NOMO-1 treated with dmso at 0.1 percent for 144 hours (cell line): ENCODE data around the gene RABGGTA.

ENCODE experiments used
- DNase-seq: peaks from one replicate; lab custom pipeline; 2025; ENCODE audit not compliant: unreplicated experiment; lab: John Stamatoyannopoulos, UW

Gene RABGGTA

DNA sequence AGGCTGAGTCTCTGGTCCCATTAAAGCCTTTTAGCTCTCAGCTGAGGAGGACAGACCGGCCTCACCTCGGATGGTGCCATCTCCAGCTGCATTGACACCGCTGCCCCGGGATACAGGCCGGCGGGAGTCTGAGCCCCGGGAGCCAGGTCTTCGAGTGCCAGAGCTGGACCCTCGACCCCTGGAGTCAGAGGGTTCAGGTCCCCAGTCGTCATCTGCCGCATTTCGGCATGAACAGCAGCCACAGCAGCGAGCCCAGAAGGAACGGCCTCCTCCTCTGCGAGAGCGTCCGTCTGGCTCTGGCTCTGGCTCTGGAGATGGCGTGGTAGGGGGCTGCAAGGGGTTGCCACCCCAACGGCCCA lies 9.4 kb downstream of the RABGGTA start:
- DNase-seq: no peak

DNA sequence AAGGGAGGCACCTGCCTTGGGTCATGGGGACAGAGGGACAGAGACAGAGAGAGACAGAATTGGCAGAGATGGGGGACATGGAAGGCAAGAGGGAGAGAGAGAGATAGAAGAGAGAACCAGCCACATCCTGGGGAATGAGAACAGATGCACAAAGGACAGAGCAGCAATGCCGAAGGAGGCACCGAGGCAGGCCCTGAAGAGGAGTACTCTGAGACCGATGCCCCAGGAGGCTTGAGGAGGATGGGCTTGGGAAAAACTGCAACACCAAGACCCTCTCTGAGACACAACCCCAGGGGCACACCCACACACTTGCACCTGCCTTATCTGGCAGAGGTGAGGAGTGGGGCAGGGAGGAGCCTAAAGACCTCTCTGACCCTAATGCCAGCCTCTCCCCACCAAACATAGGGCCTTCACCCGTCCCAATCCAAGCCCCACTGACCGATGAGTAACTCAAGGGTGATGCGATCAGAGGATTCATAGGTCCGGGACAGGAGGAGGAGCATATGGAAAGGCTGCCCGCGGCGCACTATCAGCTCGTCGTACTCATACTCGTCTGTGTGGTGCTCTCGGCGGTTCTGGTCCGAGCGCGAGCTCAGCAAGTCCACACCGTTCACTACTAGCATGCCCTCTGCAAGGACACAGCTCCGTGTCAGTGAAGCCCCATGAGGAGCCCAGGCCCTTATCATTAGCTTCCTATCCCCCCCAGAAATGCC lies 10.0 kb downstream of the RABGGTA start:
- no peak for DNase-seq

DNA sequence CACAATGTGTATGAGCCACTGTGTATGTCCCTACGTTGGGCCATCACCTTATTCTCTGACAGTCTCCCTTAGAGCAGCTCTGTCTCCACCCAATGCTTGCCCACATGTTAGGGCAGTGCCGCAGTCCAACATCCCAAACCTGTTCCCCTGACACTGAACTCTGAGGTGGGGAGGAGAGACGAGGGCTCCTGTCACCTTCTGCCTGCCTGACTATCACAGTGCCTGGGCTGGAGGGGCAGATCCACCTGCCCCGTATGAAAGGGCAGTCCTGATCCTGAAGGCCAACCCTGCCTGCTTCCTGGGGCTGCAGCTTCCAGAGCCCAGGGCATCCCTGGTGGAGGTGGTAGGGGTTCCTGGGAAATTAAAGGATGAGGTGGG lies 10.6 kb downstream of the RABGGTA start:
- no peak for DNase-seq

GRCh38 chr14:24260026-24260779 lies 11.2 kb downstream of the RABGGTA start:
- DNase-seq: no peak

GRCh38 chr14:24259282-24260025 lies 11.9 kb downstream of the RABGGTA start:
- DNase-seq: no peak

DNA sequence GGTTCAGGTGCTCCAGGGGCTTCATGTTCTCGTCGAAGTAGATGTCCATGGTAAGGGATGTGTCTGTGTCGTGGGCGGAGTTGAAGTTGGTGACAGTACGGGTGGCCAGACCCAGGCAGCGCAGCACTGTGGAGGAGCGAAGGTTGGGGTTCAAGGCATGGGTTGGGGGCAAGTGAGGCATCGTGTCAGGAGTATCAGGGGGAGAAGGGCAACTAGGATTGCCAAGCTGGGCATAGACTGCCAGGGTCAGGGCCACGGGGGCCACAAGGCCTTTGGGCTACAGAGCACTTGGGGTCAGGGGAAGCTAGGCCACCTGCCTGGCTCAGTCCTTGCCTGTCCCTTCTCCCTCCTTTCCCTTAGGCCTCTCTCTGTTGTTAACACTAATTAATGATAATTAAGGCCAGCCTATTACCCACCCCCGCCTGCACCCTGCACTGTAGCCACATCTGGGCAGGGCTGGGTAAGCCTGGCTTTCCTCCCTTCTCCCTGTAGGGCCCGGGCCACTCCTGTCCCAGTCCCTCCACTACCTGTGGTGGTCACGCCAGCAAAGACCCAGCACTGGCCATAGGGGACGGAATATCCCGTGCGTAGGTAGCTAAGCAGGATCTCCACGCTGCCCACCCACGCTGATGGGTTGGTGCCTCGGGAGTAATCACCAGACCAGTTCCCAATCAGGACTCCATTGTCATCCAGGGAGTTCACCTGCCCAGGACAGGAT lies 12.7 kb downstream of the RABGGTA start:
- no peak for DNase-seq

GRCh38 chr14:24258119-24258518 lies 13.3 kb downstream of the RABGGTA start:
- DNase-seq: no peak

DNA sequence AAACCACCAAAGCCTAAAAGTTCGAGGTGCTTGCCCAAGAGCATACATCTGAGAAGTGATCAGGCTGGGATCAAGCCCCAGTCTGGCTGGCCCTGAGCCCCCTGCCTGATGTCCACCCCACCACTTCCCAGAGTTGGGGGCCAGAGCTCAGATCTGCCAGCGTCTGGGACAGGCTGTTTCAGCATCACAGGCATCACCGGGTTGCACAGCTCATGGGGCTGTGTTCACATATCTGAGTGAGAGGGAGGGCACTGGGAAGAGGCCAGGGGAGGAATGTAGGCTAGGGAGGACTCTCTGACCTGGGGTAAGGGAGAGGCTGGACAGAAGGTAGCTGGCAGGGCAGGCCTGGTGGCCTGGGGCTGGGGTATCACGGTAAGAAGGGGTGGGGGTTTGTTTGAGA lies 14.4 kb downstream of the RABGGTA start:
- no peak for DNase-seq

GRCh38 chr14:24255931-24256711 lies 15.3 kb downstream of the RABGGTA start:
- DNase-seq: no peak

- no peak for DNase-seq
These were observed 16.0 kb downstream of the RABGGTA start for GRCh38 chr14:24255438-24255837.

DNA sequence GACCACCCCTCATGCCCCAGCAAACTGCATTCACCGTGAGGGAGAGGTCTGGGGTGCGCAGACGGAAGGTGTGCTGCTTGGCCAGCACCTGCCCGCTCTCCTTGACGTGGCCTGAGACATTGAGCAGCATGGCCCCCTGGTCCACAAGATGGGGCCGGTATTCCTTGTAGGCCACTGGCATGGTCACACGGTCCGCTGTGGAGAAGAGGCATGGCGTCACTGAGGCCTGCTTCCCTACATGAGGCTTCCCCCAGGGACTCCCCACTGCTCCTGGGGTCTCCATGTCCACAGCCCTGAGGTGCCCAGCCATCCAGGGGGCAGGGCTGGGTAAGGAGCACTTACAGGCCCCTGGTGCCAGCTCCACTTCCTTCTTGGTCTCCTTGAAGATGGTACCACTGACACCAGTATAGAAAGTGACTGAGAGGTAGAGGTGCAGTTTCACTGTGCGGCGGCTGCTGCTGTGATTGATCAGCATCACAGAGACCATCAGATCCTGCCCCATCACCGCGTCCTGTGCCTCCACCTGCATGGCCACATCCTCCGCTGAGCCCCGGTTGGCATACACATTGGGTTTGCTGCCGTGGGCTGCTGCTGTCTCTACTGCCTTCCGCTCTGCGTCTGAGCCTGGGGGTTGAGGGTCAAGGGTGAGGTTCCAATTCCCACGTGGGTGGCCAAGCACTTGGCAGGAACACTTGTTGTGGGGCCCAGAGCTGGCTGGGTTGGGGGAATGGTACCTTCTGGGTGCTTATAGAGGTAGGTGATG lies 16.6 kb downstream of the RABGGTA start:
- DNase-seq: no peak

DNA sequence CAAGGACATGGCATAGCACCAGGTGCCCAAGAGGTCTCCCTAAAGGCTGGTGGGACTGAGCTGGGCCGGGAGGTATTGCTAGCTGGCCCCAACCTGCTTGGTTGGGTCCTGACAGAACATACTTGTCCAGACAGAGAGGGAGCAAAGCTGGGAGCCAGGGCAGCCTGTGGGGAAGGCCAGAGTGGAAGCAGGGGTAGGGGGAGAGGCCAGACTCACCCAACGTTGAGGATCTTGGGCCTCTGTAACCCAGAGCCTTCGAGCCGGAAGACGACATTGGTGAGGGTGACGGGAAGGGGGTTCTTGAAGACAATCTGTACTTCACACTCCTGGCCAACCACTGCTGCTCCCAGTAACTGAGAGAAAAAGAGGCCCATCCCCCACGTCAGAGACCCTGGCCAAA lies 17.5 kb downstream of the RABGGTA start:
- DNase-seq: no peak

DNA sequence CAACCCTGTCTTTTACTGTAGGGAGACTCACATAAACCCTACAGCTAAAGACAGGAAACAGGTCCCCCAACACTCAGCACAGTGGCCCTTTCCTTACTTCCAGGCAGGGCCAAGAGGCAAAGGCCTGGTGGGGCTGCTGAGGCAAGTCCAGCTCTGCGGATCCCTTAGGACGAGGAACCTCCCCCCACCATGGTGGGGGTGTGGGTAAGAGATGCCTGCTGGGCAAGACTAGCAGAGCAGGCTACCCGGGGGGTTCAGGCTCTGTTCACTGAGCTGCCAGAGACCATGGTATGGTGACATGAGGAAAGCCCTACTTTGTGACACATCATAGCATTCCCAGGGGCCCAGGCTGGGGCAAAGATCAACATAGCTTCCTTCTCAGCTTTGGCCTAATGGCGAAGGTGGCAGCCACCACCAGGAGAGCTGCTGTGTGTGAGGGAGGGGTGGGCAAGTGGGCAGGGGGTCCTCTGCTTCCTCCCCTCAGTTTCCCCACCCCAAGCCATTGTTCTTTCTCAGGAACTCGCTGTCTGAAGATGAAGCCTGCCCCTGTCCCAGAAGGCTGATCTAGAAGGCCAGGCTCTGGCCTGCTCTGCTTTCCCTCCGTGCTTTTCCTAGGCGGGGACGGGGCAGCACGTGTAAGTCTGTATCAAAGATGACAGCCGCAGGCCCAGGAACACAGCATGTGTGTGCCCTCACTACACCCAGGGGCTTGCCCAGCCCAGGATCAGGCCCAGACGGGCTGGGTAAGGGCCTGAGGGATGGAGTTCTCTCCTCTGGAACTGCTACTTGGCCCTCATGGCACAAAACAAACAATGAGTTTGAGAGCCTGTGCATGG lies 18.9 kb downstream of the RABGGTA start:
- no peak for DNase-seq

GRCh38 chr14:24251880-24252288 lies 19.5 kb downstream of the RABGGTA start:
- no peak for DNase-seq

- no peak for DNase-seq
These were observed 21.0 kb downstream of the RABGGTA start for GRCh38 chr14:24250354-24250753.

DNA sequence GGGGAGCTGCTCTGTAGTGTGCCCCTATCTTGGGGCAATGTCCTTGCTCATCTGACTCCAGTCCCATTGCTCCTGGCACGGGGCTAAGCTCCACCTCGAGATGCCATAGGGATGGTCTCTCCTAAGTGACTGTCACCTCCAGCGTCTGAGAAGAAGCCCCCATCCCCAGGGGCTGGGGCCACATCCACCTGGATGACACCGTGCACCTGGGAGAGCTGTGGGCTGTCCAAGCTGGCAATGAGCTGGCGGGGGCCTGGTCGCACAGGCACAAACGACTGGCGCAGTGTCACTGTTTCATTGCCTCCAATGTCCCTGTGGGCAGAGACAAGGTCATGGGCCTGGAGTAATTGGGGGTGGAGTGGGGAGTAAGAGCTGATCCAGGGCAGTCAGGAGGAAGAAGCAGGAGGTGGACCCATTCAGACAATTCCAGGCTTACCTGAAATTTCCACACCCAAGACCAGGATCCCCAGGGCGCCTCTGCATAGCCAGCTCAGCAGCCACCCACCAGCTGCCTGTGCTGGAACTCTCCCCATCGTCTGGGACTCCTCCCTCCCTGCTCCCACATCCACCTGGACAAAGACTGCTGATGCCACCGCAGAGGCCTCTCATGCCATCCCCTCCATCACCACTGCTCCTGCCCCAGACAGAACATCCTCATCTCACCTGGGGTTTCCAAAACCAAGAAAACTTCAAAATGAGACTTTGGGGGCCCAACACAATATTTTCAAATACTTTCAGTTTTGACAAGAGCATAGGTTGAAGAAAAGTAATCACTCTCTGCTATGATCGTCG lies 22.0 kb downstream of the RABGGTA start:
- DNase-seq: no peak

DNA sequence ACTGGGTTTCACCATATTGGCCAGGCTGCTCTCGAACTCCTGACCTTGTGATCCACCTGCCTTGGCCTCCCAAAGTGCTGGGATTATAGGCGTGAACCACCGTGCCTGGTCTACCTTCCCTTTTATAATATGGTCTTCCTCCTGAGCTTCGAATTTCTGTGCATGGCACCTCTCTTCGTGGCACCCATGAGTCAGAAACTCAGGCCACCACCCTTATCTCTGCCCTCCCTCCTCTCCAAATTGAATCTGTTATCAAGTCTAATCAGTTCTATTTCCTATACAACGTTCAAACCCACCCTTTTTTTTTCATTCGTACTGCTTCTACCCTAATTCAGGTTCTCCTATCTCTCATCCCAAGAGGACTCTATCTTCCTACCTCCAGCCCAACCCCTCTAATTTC lies 24.0 kb downstream of the RABGGTA start:
- no peak for DNase-seq

GRCh38 chr14:24246765-24247212 lies 24.6 kb downstream of the RABGGTA start:
- no peak for DNase-seq
